Endometrial microvascular endothelial cells (primary cell): ENCODE measurements around the gene HOXC13. TPM values are rescaled to one million over a fixed set of nuclear protein-coding genes. Genes with fewer than 3 reads are reported as not detected.

Source experiments
- in situ Hi-C: cut with HindIII; loops from 2 replicates; pipeline ENCODE4 v1.10.0; 2017; ENCODE audit warnings: low sequenced_read_pairs, low pct_unique_long_range_greater_than_20kb; ENCODE audit errors: inconsistent ontology term
- total RNA-seq: library from RNA; depleted of rRNA; stranded (reverse); fragments of >200 nt; gene quantifications from one replicate; pipeline ENCODE4 v1.2.3, GENCODE V29; 2015; ENCODE audit errors: inconsistent ontology term

The HOXC13 gene
- total RNA-seq, 1 donor from 2014 or later: not detected

DNA sequence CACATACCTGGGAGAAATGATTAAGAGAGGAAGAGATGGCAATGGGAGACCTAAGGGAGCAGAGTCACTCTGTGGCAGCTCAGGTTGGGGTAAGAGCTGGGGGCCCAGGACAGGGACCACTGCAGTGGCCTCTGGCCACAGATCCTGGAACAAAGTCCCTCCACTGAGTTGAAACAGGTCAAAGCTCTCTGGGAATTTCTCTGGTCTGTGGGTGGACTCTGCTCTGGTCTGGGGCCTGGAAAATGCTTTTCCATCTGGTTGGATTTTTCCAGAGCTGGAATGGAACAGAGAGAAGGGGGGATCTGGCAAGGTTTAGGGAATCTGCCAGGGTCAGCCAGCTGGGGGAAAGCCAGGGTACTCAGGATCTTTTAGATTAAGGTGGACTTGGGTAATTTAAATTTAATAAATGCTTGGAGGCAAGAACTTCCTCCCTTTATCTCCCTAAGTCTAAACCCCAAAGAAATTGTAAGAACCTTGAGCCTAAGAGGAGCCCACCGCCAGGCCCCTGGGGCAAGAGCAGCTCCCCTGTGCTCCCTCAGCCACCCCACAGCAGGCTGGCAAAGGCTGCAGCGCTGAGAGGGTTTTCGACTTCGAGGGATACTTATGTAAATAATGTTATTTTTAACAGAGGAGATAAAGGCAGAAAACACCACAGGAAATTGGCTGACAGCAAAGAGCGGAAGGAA lies 50.1 kb downstream of the HOXC13 start:
- in situ Hi-C loops: no loop called here

GRCh38 chr12:53989227-53990113 lies 50.8 kb downstream of the HOXC13 start:
- in situ Hi-C loops: no loop called here

- in situ Hi-C loops: no loop called here
Observed at GRCh38 chr12:53990311-53991076, 51.9 kb downstream of the HOXC13 start.

GRCh38 chr12:53991077-53991460 lies 52.4 kb downstream of the HOXC13 start:
- in situ Hi-C loops: no loop called here

- in situ Hi-C loops: no loop called here
Observed at GRCh38 chr12:53992377-53992889, 53.8 kb downstream of the HOXC13 start.

GRCh38 chr12:53993162-53994008 lies 54.8 kb downstream of the HOXC13 start:
- in situ Hi-C loops: no loop called here

DNA sequence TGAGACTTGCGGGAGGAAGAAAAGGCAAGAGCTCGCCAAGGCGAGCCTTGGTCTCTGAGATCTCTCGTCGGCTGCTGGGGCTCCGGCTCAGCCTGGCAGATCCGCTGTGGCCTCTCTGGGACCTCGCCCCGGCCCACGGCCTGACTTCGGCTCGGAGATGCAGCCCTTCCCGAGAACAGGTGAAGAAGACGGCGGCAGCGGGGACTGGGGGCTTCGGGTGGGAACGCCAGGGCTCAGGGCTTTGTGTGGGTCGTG lies 55.3 kb downstream of the HOXC13 start:
- in situ Hi-C loops: no loop called here

- in situ Hi-C loops: no loop called here
Observed at GRCh38 chr12:53994264-53995001, 55.8 kb downstream of the HOXC13 start.

DNA sequence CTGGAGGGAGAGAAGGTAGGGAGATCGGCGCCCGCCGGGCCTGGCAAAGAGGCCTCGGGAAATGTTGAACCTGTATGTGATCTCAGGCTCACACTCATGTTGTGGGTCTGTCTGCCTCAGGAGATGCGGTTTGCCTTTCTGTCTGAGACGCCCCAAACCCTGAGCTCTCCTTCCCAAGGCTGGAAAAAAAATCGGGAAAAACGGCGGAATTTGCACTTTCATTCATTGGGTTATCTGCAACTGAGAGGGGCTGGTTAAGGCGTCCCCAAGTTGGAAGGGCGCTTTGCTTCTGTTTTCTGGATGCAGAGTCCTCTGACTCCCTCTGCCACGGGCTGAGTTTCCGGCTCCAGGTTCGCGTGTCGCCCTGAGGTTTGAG lies 56.4 kb downstream of the HOXC13 start:
- in situ Hi-C loops: no loop called here

DNA sequence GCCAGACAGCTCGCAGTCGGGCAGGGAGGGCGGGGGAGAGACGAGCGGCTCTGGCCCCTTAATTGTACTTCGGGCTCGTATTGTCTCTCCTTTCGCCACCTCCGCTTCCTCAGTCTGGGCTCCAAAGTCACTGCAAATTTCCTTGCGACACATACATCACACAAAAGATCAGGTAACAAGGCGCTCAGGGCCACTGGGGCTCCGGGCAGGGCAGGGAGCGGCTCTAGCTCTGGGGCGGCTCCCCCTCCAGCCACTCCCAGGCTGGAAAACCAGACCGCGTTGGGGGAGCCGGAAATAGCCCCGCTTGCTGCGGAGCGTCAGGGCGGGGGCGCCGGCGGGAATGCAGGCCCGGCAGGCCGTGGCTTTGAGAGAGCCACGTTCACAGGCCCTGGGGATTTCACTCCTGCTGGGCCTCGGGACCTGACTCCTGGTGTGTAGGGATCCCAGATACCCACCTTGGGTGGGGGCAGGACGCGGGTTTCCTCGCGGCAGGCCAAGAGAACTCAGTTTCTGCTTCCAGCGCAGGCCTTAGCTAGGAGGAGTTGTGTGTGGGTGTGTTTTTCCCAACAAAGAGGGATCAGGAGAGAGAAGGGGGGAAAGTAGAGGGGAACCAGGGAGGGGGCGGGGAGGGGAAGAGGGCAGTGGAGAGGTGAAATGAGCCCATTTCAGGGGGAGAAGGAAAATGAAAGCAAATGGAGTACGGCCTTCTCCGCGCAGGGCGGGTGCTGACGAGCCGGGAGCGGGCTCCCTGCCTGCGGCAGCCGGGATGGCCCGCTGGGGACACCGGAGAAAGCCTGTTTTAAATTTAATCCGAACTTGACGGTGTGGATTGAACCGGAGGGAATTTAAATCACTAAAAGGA lies 57.0 kb downstream of the HOXC13 start:
- in situ Hi-C loops: no loop called here

Other genes with a start within 250 kb of the HOXC13 start
- gene CALCOCO1, start 211.4 kb upstream of the HOXC13 start, total RNA-seq: 38.3 TPM
- not detected for gene CISTR, start 186.9 kb upstream of the HOXC13 start, total RNA-seq
- gene HOXC12, start 16.1 kb downstream of the HOXC13 start, total RNA-seq: not detected
- not detected for gene HOXC11, start 34.3 kb downstream of the HOXC13 start, total RNA-seq
- gene HOTAIR, start 36.1 kb downstream of the HOXC13 start, total RNA-seq: not detected
- not detected for gene HOXC10, start 46.3 kb downstream of the HOXC13 start, total RNA-seq
- not detected for gene HOXC9, start 61.3 kb downstream of the HOXC13 start, total RNA-seq
- gene HOXC8, start 70.2 kb downstream of the HOXC13 start, total RNA-seq: 0.84 TPM
- not detected for gene HOXC6, start 89.6 kb downstream of the HOXC13 start, total RNA-seq
- not detected for gene HOXC5, start 94.2 kb downstream of the HOXC13 start, total RNA-seq
- gene HOXC4, start 115.0 kb downstream of the HOXC13 start, total RNA-seq: not detected